ENCODE measurements around the gene RASAL1.
A peak's percentile ranks its signal among the peaks of the same experiment; 100 is the strongest.

The RASAL1 gene

DNA sequence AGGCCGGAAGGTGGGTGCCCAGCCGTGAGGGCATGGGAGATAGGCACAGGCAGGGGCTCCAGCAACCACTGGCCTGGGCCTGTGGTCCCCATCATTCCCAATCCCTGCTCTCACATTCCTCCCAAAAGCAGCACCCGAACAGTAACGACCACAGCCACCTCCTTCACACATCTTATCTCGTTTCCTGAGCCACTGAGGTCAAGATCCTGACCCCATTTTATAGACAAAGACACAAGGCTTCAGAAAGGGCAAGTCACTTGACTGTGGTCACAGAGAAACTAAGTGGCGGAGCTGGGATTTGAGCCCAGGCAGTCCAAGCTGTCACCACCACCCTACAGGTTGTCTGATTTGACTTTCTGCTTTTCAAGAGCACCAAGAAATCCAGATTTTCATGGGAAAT, 40.2 kb downstream of the RASAL1 start:
- no peak for DNase-seq (ENCODE audit: low read depth)

DNA sequence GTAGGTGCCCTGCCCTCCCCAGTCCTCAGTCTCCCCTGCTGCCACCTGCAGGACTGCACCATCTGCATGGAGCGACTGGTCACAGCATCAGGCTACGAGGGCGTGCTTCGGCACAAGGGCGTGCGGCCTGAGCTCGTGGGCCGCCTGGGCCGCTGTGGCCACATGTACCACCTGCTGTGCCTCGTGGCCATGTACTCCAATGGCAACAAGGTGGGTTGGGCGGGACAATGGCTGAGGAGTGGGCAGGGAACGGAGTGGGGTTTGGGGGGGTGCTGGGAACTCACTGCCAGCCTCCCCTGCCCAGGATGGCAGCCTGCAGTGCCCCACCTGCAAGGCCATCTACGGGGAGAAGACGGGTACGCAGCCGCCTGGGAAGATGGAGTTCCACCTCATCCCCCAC, 40.8 kb downstream of the RASAL1 start:
- DNase-seq (ENCODE audit: low read depth) = no peak

DNA sequence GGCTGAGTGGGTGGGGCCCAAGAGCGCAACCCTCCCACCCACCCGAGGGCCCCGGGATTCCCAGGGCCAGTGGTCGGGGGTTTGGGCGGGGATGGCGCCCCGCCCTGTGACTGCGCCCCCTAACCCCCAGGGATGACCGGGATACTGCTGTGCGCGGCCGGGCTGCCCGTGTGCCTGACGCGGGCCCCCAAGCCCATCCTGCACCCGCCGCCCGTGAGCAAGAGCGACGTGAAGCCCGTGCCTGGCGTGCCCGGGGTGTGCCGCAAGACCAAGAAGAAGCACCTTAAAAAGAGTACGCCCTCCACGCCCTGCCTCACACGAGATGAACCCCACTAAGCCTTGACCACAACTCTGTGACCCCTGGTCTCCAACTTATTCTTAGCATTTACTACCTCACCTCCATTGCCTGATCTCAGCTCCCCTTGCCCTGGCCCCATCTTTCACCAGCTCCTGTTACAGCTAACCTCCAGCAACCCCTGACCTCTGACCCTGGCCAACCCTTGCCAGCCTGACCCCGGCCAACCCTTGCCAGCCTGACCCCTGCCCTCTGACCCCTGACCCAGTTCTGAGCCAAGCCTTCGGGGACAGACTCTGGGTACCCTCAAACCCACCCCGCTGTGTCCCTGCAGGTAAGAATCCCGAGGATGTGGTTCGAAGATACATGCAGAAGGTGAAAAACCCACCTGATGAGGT, 42.0 kb downstream of the RASAL1 start:
- DNase-seq (ENCODE audit: low read depth) = no peak

DNA sequence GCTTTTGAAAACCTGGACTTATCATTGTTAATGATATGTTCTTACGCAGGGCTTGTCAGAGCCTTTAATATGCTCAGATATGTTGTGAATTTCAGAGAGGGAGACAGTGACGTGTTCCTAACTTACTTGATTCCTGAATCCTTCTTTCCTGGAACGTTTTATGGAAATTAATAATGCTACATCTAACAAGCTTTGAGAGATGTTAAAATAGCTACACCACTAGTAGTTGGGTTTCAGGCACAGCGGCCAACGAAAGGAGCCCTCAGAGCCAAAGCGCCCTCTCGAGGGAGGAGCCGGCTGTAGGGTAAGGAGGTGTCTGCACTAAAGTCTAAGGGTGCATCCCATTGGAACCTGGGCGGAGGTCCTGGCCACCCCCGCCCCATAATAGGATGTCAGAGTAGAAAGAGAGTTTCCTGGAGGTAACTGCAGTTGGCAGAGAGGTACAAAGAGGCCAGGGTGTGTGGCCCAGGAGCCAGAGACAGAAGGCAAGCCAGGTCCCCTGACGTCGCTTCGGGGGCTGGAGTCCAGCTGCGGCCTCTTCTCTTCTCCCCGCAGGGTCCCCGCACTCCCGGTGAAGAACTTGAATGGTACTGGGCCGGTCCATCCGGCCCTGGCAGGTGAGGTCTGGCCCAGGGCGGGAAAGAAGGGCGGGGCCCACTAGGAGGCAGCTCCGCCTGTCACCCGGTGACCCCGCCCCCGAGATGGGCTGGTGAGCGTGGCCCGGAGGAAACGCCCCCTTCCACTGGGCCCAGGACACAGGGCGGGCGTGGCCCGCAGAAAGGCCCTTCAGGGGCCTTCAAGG, 42.8 kb downstream of the RASAL1 start:
- no peak for DNase-seq (ENCODE audit: low read depth)

DNA sequence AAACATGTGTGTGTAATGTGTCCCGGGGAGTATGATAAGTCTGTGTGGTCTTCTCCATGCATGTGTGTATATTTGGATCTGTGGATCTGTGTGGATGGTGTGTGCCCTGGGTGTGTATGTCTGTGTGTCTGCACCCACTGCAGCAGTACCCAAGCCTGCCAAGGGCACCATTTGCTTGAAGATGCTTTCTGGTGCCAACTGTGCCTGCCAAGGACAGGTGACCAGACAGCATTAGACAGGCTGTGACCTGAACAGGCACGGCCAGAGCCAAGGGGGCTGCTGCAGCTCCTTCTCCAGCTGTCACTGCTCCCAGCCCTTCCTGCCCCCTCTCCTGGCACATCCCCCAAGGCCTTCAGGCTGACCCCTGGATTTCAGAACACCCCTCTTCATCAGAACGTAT, 44.1 kb downstream of the RASAL1 start:
- no peak for DNase-seq (ENCODE audit: low read depth)

DNA sequence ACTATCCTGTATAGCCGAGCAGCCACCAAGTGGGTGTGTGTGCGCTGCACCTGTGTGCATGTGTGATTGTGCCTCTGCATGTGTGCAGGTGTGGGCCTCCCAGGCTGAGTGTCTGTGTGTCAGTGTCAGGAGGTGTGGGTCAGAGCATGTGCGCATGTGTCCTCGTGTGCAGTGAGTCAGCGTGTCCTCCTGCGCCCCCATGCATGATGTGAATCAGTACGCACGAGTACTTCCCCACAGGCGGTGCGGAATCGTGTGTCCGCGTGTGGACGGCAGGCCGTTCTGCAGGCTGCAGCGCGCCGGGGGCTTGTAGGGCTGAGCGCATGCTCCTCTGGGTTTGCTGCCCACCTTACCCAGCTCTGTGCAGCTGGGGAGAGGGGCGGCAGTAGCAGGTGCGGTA, 44.8 kb downstream of the RASAL1 start:
- no peak for DNase-seq (ENCODE audit: low read depth)

DNA sequence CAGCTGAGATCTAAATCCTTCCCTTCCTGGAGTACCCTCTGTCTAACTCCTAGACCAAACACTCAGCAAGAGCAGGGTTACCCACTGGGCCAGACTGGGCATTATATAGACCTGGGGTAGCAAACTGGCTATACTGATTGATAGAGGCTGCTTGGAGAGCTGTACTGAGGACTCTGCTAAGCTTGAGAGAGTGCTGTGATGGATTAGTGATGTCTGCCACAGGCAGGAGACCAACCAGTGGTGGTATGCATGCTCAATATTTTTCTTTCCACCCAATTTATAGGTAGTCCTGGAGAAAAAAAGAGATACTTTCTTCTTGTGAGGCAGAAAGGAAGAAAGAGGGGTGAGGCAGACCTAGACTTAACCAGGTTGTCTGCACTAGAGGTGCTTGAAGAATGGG, 45.7 kb downstream of the RASAL1 start:
- no peak for DNase-seq (ENCODE audit: low read depth)

DNA sequence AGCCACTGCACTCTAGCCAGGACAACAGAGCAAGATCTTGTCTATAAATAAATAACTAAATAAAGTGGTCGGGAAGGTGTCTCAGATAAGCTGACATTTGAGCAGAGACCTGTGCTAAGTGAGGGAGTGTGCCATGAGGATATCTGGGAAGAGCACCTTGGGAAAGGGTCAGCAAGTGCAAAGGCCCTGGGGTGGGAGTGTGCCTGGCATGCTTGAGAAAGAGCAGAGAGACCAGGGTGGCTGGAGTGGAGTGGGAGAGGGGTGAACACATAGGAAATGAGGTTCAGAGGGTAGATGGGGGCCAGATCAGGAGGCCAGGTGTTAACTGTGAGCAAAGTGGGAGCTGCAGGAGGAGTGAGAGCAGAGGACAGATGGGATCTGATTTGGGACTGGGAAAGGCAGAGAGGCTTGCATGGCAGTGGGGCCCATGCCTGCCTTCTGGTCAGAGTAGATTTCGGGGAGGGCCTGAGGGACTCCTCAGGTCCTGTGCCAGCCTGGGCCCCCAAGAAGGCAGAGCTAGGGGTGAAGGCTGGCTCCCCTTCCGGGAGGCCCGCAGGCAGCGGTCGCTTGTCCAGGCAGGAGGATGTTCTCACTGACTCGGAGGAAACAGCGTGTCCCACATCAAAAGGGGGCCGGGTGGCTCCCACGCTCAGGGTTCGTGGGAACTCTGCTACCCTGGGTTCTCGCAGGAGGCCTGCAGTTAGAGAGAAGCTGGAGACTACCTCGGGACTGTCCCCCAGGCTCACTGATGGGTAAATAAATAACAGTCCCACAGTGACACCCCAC, 46.4 kb downstream of the RASAL1 start:
- DNase-seq (ENCODE audit: low read depth) = peak; percentile 27

DNA sequence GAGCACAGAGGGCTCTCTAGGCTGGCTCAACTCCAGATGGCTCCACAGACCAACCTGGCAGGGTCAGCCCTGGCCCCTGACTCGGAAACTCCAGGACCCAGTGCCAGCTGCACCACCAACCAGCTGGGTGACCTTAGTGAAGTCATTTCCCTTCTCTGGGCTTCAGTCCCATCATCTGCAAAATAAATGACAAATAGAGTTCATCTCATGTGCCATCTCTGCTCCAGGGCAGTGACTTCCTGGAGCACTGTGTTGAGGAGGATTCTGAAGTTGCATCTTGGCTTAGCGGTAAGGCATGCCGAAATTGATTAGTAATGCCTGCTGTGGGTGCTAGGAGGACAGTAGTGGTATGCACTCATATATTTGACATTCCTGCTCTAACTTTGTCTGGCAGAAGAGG, 47.5 kb downstream of the RASAL1 start:
- DNase-seq (ENCODE audit: low read depth) = no peak

DNA sequence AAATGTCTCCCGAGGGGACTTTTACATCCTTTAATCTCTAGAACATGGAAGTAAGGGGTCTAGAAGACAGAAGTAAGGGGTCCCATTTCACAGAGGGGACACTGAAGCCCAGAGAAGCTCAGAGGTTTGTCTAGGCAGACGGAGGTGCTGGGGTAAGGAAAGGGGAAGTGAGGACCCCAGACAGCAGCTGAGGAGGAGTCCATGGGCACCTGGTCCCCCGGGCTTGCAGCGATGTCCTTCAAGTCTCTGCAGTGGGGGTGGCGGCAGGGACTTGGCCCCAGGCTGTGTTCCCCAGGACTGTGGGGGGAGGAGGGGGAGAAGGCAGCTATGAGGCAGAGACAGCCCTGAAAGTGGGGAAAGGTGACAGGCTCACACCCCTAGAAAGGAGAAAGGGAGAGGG, 48.4 kb downstream of the RASAL1 start:
- no peak for DNase-seq (ENCODE audit: low read depth)

DNA sequence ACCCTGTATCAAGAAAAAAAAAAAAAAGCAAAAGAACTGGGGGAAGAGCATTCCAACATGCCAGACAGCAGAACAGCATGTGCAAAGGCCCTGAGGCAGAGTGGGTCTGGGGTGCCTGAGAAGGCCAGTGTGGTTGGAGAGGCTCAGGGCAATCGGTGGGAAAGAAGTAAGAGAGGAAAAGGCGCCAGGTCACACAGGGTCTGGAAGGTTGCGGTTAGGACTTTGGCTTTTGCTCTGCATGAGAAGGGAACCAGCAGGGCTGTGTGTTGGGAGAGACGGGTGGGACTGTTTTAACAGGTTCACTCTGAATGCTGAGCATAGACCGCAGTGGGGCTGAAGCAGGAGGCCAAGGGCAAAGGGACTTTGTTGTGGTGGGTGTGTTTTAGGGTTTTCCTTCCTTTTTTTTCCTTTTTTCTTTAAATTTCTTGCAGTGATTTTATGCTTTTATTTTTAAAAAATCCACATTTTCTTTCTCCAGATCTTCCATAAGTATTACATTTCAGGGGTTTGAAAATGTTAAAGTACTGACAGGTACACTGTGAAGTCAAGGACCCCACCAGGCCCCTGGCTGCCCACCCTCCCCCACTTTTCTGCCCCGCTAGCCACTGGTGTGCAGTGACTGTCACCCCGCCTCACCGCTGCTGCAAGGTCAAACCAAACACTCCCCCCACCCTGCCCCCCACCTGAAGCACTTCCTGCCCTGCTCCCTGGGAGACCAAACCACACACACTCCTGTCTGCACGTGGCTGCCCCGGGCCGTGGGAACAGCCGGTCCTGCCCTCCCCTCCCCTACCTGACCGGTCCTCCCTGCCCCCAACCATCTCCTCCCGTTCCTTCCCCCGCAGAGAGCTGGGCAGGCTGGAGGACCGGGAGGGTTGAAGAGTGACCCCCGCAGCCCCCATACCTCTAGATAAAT, 49.1 kb downstream of the RASAL1 start:
- DNase-seq (ENCODE audit: low read depth) = no peak

DNA sequence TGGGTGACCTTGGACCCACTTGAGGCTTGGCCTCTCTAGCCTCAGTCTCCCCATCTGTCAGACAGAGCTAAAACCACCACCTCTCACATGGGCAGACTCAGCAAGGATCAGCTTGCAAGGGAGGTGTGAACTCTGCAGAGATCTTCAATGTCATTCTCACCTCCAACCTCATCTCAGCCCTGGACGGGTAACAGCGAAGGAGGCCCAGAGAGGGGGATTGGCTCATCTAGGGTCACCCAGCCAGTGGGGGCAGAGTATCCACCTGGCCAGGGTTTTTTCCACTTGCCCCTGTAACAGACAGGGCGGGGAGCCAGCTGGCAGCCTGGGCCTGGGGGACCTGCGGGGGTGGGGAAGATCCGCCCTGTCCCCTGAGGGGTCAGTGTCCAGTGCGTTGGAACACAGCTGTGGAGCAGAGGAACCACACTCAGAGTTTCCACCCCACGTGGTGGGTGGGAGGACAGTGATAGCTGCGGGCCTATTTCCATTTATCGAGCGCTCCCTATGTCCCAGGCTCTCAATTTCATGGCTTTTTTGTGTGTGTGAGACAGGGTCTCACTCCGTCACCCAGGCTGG, 51.6 kb downstream of the RASAL1 start:
- no peak for DNase-seq (ENCODE audit: low read depth)

DNA sequence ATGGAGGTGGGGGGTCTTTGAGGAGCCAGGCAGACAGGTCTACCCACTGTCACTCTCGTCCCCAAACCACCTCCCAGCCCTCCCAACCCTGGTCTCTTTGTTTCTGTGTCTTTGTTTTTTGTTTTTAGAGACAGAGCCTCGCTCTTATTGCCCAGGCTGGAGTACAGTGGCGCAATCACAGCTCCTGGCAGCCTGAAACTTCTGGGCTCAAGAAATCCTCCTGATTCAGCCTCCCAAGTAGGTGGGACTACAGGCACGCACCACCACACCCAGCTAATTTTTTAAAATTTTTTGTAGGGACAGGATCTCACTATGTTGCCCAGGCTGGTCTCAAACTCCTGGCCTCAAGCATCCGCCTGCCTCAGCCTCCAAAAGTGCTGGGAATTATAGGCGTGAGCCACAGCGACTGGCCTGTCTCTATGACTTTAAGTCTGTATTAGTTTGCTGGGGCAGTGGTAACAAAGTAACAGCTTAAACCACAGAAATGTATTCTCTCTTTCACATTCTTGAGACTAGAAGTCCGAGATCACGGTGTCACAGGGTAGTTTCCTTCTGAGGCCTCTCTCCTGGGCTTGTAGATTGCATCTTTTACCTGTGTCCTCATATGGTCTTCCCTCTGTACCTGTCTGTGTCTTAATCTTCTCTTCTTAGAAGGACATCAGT, 52.9 kb downstream of the RASAL1 start:
- DNase-seq (ENCODE audit: low read depth) = no peak

DNA sequence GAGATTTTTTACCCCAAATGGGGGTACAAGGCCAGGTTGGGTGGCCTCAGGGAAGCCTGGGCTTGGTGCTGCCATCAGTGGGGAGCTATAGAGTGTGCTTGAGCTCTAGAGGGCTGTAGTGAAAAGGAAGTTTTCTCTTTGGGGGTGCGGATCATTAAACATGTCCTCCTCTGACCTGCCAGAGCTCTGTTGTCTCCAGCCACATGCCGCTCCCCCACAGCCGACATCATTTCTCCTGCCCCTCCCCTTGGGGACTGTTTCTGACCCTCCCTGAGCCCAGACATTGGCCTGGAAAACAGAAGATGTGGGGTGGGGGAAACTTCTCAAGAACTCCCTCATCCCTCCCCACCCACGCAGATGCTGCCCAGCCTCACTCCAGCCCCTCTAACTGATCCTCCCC, 53.7 kb downstream of the RASAL1 start:
- DNase-seq (ENCODE audit: low read depth) = no peak

DNA sequence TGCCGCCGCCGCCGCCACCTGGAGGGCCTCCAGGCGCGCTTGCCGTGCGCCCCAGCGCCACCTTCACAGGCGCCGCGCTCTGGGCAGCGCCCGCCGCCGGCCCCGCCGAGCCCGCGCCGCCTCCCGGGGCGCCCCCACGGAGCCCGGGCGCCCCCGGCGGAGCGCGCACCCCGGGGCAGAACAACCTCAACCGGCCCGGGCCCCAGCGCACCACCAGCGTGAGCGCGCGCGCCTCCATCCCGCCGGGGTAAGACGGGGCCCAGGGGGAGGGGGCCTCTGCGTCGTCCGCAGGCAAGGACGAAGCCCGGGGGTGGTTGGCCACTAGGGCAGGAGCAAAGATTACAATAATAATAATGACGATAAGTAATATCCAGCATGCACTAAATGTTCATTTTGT, 57.7 kb downstream of the RASAL1 start:
- no peak for DNase-seq (ENCODE audit: low read depth)

DNA sequence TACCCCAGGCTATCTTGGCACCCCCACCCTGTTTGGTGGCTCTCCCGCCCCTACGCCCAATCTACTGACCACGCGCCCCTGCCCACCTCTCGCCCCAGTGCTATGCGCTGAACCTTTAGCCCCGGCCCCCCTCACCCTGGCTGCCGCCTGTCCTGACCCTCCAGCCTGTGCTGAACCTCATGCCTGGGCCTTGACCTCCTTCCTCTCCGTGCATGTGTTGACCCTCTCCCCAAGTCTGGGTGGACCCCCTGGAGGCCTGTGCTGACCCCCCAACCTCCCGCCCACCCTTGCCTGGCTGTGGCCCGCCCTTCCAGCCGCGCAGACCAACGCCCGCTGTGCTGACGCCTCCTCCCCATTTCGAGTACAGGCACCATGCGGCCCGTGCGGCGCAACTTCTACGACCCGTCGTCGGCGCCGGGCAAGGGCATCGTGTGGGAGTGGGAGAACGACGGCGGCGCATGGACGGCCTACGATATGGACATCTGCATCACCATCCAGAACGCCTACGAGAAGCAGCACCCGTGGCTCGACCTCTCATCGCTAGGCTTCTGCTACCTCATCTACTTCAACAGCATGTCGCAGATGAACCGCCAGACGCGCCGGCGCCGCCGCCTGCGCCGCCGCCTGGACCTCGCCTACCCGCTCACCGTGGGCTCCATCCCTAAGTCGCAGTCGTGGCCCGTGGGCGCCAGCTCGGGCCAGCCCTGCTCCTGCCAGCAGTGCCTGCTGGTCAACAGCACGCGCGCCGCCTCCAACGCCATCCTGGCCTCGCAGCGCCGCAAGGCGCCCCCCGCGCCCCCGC, 58.3 kb downstream of the RASAL1 start:
- no peak for DNase-seq (ENCODE audit: low read depth)

DNA sequence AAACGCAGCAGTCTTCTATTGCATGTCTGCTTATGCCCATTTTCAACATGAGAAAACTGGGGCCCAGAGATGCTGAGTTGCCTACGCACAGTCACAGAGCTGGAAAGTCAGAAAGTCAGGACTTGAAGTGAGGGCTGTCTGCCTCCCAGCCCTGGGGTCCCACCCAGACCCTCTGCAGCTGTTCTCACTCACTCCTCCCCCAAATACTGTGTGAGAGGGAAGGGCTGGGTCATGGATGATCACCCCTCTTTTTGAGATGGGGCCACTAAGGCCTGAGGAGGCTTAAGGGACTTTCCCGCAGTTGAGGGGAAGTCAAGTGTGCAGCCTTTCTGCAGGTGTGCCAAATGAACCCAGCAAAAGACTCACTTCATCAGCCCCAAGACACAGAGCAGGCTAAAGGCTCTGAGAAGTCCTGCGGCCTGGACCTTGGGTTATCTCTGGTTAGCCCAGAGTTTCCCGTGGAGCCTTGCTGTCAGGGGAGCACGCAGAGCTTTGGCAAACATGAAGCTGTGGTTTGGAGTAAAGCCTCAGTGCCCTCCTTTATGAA, 60.4 kb downstream of the RASAL1 start:
- DNase-seq (ENCODE audit: low read depth) = no peak

DNA sequence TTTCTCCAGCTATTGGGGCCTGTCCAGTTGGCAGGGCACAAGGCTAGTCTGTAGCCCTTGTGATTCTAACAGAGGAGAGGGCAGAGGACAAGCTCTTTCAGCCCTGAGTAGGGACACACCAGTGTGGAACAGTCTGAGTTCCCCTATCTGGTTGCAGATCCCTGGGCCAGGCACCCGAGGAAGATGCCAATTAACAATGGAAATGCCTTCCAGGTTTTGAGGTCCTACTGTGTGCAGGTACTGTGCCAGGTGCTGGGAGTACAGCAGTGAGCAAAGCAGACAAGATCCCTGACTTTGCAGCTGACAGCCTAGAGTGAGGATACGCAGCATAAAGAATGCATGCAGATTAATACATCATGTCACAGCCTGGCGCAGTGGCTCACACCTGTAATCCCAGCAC, 62.0 kb downstream of the RASAL1 start:
- no peak for DNase-seq (ENCODE audit: low read depth)

DNA sequence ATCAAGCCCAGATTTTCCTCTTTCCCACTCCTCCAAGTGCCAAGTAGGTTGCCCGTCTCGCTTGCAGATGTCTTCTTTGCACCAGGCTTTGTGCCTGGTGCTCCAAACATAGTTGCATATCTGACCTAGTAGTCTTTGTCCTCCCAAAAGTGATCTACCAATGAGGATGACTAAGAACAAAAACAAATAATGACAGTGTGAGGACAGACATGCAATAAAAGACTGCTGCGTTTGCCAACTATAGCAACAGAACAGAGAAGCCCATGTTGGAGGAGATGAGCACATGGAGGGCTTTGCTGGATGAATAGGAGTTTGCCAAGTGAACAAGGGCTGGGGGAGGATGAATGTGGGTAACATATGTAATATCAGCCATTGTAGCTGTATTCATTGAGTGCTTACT, 63.4 kb downstream of the RASAL1 start:
- DNase-seq (ENCODE audit: low read depth) = no peak
